Hepatocyte (in vitro differentiated cells): Measurements from ENCODE around the gene TENM4.

Experiments
- CTCF ChIP-seq: fragments of 200-600 bp; sonication (generic); IDR thresholded peaks from 2 replicates; pipeline ENCODE4 v1.5.1; 2016; ENCODE audit warnings: antibody characterized with exemption, mild to moderate bottlenecking; ENCODE audit not compliant: poor library complexity
- EZH2 ChIP-seq: fragments of 200-600 bp; sonication (generic); IDR thresholded peaks from 2 replicates; pipeline ENCODE4 v1.6.1; 2016; ENCODE audit warnings: antibody characterized with exemption, mild to moderate bottlenecking, borderline replicate concordance
- EZH2phosphoT487 ChIP-seq: fragments of 200-600 bp; sonication (generic); IDR thresholded peaks from one replicate; pipeline ENCODE4 v1.6.1; 2018; ENCODE audit warnings: antibody characterized with exemption, mild to moderate bottlenecking, low read depth, moderate library complexity; ENCODE audit not compliant: unreplicated experiment, severe bottlenecking

- TF ChIP-seq CTCF, result no peak
- TF ChIP-seq EZH2, result no peak
- TF ChIP-seq EZH2phosphoT487, result no peak
Observed at GRCh38 chr11:79221444-79222130, 219.2 kb downstream of the TENM4 start.
